GM19043 (cell line): ENCODE data around the gene ZNF423.

ENCODE experiments used
- ATAC-seq: cut with Tn5 transposase; IDR thresholded peaks from one replicate; pipeline ENCODE4 v1.9.1; 2021; ENCODE audit warnings: low read depth; ENCODE audit not compliant: unreplicated experiment

ZNF423 gene

GRCh38 chr16:49793244-49793643 is 62.7 kb downstream of the ZNF423 start:
- ATAC-seq: no peak

GRCh38 chr16:49789616-49790015 is 66.3 kb downstream of the ZNF423 start:
- ATAC-seq: no peak

- ATAC-seq: no peak
Observed at GRCh38 chr16:49788986-49789385, 66.9 kb downstream of the ZNF423 start.

- ATAC-seq: no peak
Observed at GRCh38 chr16:49788572-49788971, 67.3 kb downstream of the ZNF423 start.

GRCh38 chr16:49786926-49787557 is 68.9 kb downstream of the ZNF423 start:
- no peak for ATAC-seq

GRCh38 chr16:49785970-49786369 is 69.9 kb downstream of the ZNF423 start:
- ATAC-seq: no peak

GRCh38 chr16:49782405-49782804 is 73.5 kb downstream of the ZNF423 start:
- ATAC-seq: no peak

GRCh38 chr16:49781401-49781800 is 74.5 kb downstream of the ZNF423 start:
- ATAC-seq: no peak

GRCh38 chr16:49780433-49780832 is 75.5 kb downstream of the ZNF423 start:
- no peak for ATAC-seq

- ATAC-seq: no peak
Observed at GRCh38 chr16:49779979-49780378, 75.9 kb downstream of the ZNF423 start.

- ATAC-seq: no peak
Observed at GRCh38 chr16:49778202-49778930, 77.5 kb downstream of the ZNF423 start.

- ATAC-seq: no peak
Observed at GRCh38 chr16:49776734-49777133, 79.2 kb downstream of the ZNF423 start.

GRCh38 chr16:49776085-49776595 is 79.8 kb downstream of the ZNF423 start:
- ATAC-seq: no peak

- ATAC-seq: no peak
Observed at GRCh38 chr16:49775581-49775980, 80.3 kb downstream of the ZNF423 start.

- ATAC-seq: no peak
Observed at GRCh38 chr16:49775018-49775417, 80.9 kb downstream of the ZNF423 start.

GRCh38 chr16:49773534-49774475 is 82.1 kb downstream of the ZNF423 start:
- ATAC-seq: no peak

GRCh38 chr16:49767998-49768397 is 87.9 kb downstream of the ZNF423 start:
- ATAC-seq: no peak

GRCh38 chr16:49767414-49767813 is 88.5 kb downstream of the ZNF423 start:
- no peak for ATAC-seq

GRCh38 chr16:49766225-49766624 is 89.7 kb downstream of the ZNF423 start:
- no peak for ATAC-seq

- ATAC-seq: no peak
Observed at GRCh38 chr16:49763826-49764225, 92.1 kb downstream of the ZNF423 start.

GRCh38 chr16:49760815-49761214 is 95.1 kb downstream of the ZNF423 start:
- no peak for ATAC-seq
